Measurements from ENCODE around the gene ADPRM. TPM values are rescaled to one million over a fixed set of nuclear protein-coding genes. Genes with fewer than 3 reads are reported as not detected.

Gene ADPRM
- total and polyA plus RNA-seq, 2 donors from 2014 or later, result 9.2 to 9.6 TPM

GRCh38 chr17:10718547-10718946 lies 21.2 kb downstream of the ADPRM start:
- Histone ChIP-seq H3K4me3 (ENCODE audit: low read length in 3 of 3) (no peak overlapping the region), H3K4me1 (ENCODE audit: control insufficient read depth in 2 of 3, insufficient read depth in 2 of 3, low read depth in 1 of 3, low read length in 3 of 3) (no peaks in the 10 kb centered on the region), H3K9ac (ENCODE audit: low read length in 3 of 3) (no peak overlapping the region), H3K27me3 (ENCODE audit: control insufficient read depth, insufficient read depth, low read length) (no peaks in the 10 kb centered on the region), H3K27ac (ENCODE audit: low read depth in 2 of 2, low read length in 2 of 2) (no peak overlapping the region), H3K36me3 (ENCODE audit: control insufficient read depth in 2 of 3, insufficient read depth in 3 of 3, low read length in 3 of 3) (peaks cover 0 to 5% (median 0%) of the 10 kb centered on the region in 3 donors), H3K9me3 (ENCODE audit: control insufficient read depth in 2 of 3, insufficient read depth in 1 of 3, low read length in 3 of 3) (no peaks in the 10 kb centered on the region)
- no peak for TF ChIP-seq CTCF (IDR thresholded peaks at IDR 0.05; ENCODE audit: borderline replicate concordance, extremely low read depth, insufficient read depth)
- intact Hi-C loops (cut with DNase I), result no loop called here
- DNase-seq, result no peak
- no peak for FAIRE-seq

GRCh38 chr17:10724546-10725195 lies 27.3 kb downstream of the ADPRM start:
- FAIRE-seq, result no peak
- Histone ChIP-seq H3K4me1 (ENCODE audit: control insufficient read depth in 2 of 3, insufficient read depth in 2 of 3, low read depth in 1 of 3, low read length in 3 of 3) (no peaks in the 10 kb centered on the region), H3K27me3 (ENCODE audit: control insufficient read depth, insufficient read depth, low read length) (no peaks in the 10 kb centered on the region), H3K27ac (ENCODE audit: low read depth in 2 of 2, low read length in 2 of 2) (no peak overlapping the region), H3K4me3 (ENCODE audit: low read length in 3 of 3) (no peak overlapping the region), H3K9me3 (ENCODE audit: control insufficient read depth in 2 of 3, insufficient read depth in 1 of 3, low read length in 3 of 3) (no peaks in the 10 kb centered on the region), H3K36me3 (ENCODE audit: control insufficient read depth in 2 of 3, insufficient read depth in 3 of 3, low read length in 3 of 3) (peaks cover 3 to 9% (median 8%) of the 10 kb centered on the region in 3 donors), H3K9ac (ENCODE audit: low read length in 3 of 3) (no peak overlapping the region)
- no peak for DNase-seq
- intact Hi-C loops (cut with DNase I), result no loop called here
- no peak for TF ChIP-seq CTCF (IDR thresholded peaks at IDR 0.05; ENCODE audit: borderline replicate concordance, extremely low read depth, insufficient read depth)

GRCh38 chr17:10725262-10725661 lies 27.9 kb downstream of the ADPRM start:
- intact Hi-C loops (cut with DNase I), result no loop called here
- no peaks in the 10 kb centered on the region for H3K4me1 ChIP-seq (ENCODE audit: control insufficient read depth in 2 of 3, insufficient read depth in 2 of 3, low read depth in 1 of 3, low read length in 3 of 3)
- no peak overlapping the region for H3K4me3 ChIP-seq (ENCODE audit: low read length in 3 of 3)
- DNase-seq (no peak), FAIRE-seq (no peak)
- H3K9me3 ChIP-seq (ENCODE audit: control insufficient read depth in 2 of 3, insufficient read depth in 1 of 3, low read length in 3 of 3), result no peaks in the 10 kb centered on the region
- H3K27ac ChIP-seq (ENCODE audit: low read depth in 2 of 2, low read length in 2 of 2), result no peak overlapping the region
- H3K36me3 ChIP-seq (ENCODE audit: control insufficient read depth in 2 of 3, insufficient read depth in 3 of 3, low read length in 3 of 3), result peaks cover 3 to 9% (median 8%) of the 10 kb centered on the region in 3 donors
- TF ChIP-seq CTCF (IDR thresholded peaks at IDR 0.05; ENCODE audit: borderline replicate concordance, extremely low read depth, insufficient read depth), result no peak
- H3K27me3 ChIP-seq (ENCODE audit: control insufficient read depth, insufficient read depth, low read length), result no peaks in the 10 kb centered on the region
- no peak overlapping the region for H3K9ac ChIP-seq (ENCODE audit: low read length in 3 of 3)

- no peak for TF ChIP-seq CTCF (IDR thresholded peaks at IDR 0.05; ENCODE audit: borderline replicate concordance, extremely low read depth, insufficient read depth)
- intact Hi-C loops (cut with DNase I), result no loop called here
Measured at GRCh38 chr17:10726196-10726595, 28.8 kb downstream of the ADPRM start.

More at GRCh38 chr17:10726196-10726595, 28.8 kb downstream of the ADPRM start:
- Histone ChIP-seq H3K4me1 (ENCODE audit: control insufficient read depth in 2 of 3, insufficient read depth in 2 of 3, low read depth in 1 of 3, low read length in 3 of 3) (no peaks in the 10 kb centered on the region), H3K36me3 (ENCODE audit: control insufficient read depth in 2 of 3, insufficient read depth in 3 of 3, low read length in 3 of 3) (peaks cover 3 to 9% (median 8%) of the 10 kb centered on the region in 3 donors), H3K27me3 (ENCODE audit: control insufficient read depth, insufficient read depth, low read length) (no peaks in the 10 kb centered on the region), H3K9ac (ENCODE audit: low read length in 3 of 3) (no peak overlapping the region), H3K27ac (ENCODE audit: low read depth in 2 of 2, low read length in 2 of 2) (no peak overlapping the region), H3K4me3 (ENCODE audit: low read length in 3 of 3) (no peak overlapping the region), H3K9me3 (ENCODE audit: control insufficient read depth in 2 of 3, insufficient read depth in 1 of 3, low read length in 3 of 3) (no peaks in the 10 kb centered on the region)
- DNase-seq (no peak), FAIRE-seq (no peak)
